HepG2 (cell line): ENCODE results near the gene TRIM8. TPM values are rescaled to one million over a fixed set of nuclear protein-coding genes. Genes with fewer than 3 reads are reported as not detected.

Experiments used
- HDAC2 ChIP-seq: sonication (generic); formaldehyde crosslinking; IDR thresholded peaks from 2 replicates; pipeline ENCODE4 v1.4.0; 2020; ENCODE audit warnings: missing genetic modification reagents
- HOXA3 ChIP-seq: sonication (generic); formaldehyde crosslinking; IDR thresholded peaks from 2 replicates; pipeline ENCODE4 v1.5.0; 2020; ENCODE audit warnings: missing genetic modification reagents
- KLF16 ChIP-seq, 2 experiments: sonication (generic) in 1 of 2; formaldehyde crosslinking in 1 of 2; IDR thresholded peaks; 2 replicates each; pipeline versions ENCODE4 v1.6.1 to v1.8.0; 2016 to 2023; ENCODE audit warnings: missing genetic modification reagents in 2 of 2, missing compliant biosample characterization in 1 of 2
- POLR2G ChIP-seq: fragments of 200-400 bp; formaldehyde crosslinking; IDR thresholded peaks from 2 replicates; pipeline ENCODE4 v1.6.1; 2018; ENCODE audit warnings: mild to moderate bottlenecking, low read depth, low read length, moderate library complexity
- RARG ChIP-seq: sonication (generic); formaldehyde crosslinking; IDR thresholded peaks from 2 replicates; pipeline ENCODE4 v1.4.0; 2020; ENCODE audit warnings: low read depth, mild to moderate bottlenecking, missing genetic modification reagents
- ZNF225 ChIP-seq: sonication (generic); formaldehyde crosslinking; IDR thresholded peaks from 2 replicates; pipeline ENCODE4 v1.4.0; 2020; ENCODE audit warnings: mild to moderate bottlenecking, missing genetic modification reagents
- ZNF274 ChIP-seq: sonication (generic); formaldehyde crosslinking; IDR thresholded peaks from 2 replicates; pipeline ENCODE4 v1.5.1; 2020; ENCODE audit warnings: mild to moderate bottlenecking, missing genetic modification reagents
- ZNF562 ChIP-seq: sonication (generic); formaldehyde crosslinking; IDR thresholded peaks from 2 replicates; pipeline ENCODE4 v1.8.0; 2022; ENCODE audit warnings: missing genetic modification reagents, borderline replicate concordance
- ZSCAN12 ChIP-seq: sonication (generic); formaldehyde crosslinking; IDR thresholded peaks from 2 replicates; pipeline ENCODE4 v1.9.0; 2021; ENCODE audit warnings: mild to moderate bottlenecking, missing genetic modification reagents
- polyA plus RNA-seq, 8 experiments: library from polyadenylated mRNA; depleted of rRNA in 3 of 8; stranded (reverse) in 7 of 8; unstranded in 1 of 8; fragments of >200 nt; fragmentation: Illumina TruSeq in 4 of 8; extraction: Trizol in 4 of 8; gene quantifications; 2 replicates each; pipeline versions ENCODE4 v1.2.1 to v1.2.3, GENCODE V29; 2011 to 2016; ENCODE audit warnings: low read depth in 4 of 8, missing spikeins in 1 of 8, mixed read lengths in 1 of 8; ENCODE audit not compliant: insufficient read depth in 1 of 8
- total RNA-seq, 5 experiments: library from RNA; depleted of rRNA; stranded (reverse); fragments of >200 nt; fragmentation: Illumina TruSeq; extraction: Trizol; gene quantifications; 2 replicates each; pipeline ENCODE4 v1.2.3, GENCODE V29; 2016; ENCODE audit warnings: low read depth in 1 of 5
- TF ChIP-seq, protein P1 (sequence below): sonication (generic); formaldehyde crosslinking; IDR thresholded peaks from 2 replicates; pipeline ENCODE4 v1.5.1; 2020; ENCODE audit warnings: mild to moderate bottlenecking, missing genetic modification reagents
- TF ChIP-seq, protein P2 (sequence below): sonication (generic); formaldehyde crosslinking; IDR thresholded peaks from 2 replicates; pipeline ENCODE4 v1.9.0; 2021; ENCODE audit warnings: missing genetic modification reagents, borderline replicate concordance
- TF ChIP-seq, protein P3 (sequence below): sonication (generic); formaldehyde crosslinking; IDR thresholded peaks from 2 replicates; pipeline ENCODE4 v1.4.0; 2020; ENCODE audit warnings: missing genetic modification reagents, borderline replicate concordance

The TRIM8 gene
- total and polyA plus RNA-seq, 2 of the 13 experiments (the other 11 are each of a cell fraction or from before 2014, with no cell fraction given): 38.9 to 66.5 TPM

DNA sequence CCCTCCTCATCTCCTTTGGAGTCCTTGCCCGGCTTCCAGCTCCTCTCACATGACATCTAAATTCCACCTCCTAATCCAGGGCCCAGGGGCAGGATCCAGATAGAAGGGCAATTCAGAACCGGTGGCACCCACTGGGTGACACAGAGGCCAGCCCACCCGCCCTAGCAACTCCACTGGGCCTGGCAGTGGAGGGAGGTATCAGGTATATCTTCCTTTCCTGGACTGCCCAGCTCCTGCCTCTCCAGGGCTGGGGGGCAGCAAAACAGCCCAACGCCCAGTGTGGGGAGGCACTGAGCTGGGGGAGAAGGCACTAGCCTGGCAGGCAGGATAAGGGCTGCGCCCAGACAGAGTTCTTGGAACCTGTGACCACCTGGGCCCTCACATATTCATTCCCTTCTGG, 10.4 kb upstream of the TRIM8 start (continued):
- TF ChIP-seq, protein P1, sequence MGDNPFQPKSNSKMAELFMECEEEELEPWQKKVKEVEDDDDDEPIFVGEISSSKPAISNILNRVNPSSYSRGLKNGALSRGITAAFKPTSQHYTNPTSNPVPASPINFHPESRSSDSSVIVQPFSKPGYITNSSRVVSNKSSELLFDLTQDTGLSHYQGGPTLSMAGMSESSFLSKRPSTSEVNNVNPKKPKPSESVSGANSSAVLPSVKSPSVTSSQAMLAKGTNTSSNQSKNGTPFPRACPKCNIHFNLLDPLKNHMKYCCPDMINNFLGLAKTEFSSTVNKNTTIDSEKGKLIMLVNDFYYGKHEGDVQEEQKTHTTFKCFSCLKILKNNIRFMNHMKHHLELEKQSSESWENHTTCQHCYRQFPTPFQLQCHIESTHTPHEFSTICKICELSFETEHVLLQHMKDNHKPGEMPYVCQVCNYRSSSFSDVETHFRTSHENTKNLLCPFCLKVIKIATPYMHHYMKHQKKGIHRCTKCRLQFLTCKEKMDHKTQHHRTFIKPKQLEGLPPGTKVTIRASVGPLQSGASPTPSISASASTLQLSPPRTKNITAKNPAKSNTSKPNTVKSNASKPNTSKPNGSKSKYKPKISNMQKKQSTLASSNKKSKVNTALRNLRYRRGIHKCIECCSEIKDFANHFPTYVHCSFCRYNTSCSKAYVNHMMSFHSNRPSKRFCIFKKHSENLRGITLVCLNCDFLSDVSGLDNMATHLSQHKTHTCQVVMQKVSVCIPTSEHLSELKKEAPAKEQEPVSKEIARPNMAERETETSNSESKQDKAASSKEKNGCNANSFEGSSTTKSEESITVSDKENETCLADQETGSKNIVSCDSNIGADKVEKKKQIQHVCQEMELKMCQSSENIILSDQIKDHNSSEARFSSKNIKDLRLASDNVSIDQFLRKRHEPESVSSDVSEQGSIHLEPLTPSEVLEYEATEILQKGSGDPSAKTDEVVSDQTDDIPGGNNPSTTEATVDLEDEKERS (CRISPR knock-in tag): no peak
- no peak for TF ChIP-seq ZSCAN12
- TF ChIP-seq, protein P2, sequence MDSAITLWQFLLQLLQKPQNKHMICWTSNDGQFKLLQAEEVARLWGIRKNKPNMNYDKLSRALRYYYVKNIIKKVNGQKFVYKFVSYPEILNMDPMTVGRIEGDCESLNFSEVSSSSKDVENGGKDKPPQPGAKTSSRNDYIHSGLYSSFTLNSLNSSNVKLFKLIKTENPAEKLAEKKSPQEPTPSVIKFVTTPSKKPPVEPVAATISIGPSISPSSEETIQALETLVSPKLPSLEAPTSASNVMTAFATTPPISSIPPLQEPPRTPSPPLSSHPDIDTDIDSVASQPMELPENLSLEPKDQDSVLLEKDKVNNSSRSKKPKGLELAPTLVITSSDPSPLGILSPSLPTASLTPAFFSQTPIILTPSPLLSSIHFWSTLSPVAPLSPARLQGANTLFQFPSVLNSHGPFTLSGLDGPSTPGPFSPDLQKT: no peak
- TF ChIP-seq ZNF274 (CRISPR knock-in tag): no peak
- no peak for TF ChIP-seq POLR2G
- TF ChIP-seq HOXA3 (CRISPR knock-in tag): no peak
- TF ChIP-seq ZNF225 (CRISPR knock-in tag): no peak
- TF ChIP-seq, protein P3, sequence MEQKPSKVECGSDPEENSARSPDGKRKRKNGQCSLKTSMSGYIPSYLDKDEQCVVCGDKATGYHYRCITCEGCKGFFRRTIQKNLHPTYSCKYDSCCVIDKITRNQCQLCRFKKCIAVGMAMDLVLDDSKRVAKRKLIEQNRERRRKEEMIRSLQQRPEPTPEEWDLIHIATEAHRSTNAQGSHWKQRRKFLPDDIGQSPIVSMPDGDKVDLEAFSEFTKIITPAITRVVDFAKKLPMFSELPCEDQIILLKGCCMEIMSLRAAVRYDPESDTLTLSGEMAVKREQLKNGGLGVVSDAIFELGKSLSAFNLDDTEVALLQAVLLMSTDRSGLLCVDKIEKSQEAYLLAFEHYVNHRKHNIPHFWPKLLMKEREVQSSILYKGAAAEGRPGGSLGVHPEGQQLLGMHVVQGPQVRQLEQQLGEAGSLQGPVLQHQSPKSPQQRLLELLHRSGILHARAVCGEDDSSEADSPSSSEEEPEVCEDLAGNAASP (CRISPR knock-in tag): no peak
- TF ChIP-seq RARG (CRISPR knock-in tag): no peak
- TF ChIP-seq ZNF562: no peak
- TF ChIP-seq KLF16 (CRISPR knock-in tag; IDR thresholded peaks at IDR 0.05): no peak
- TF ChIP-seq HDAC2 (CRISPR knock-in tag): no peak
